Hepatocyte (in vitro differentiated cells): ENCODE data around the gene SLC6A8. TPM values are rescaled to one million over a fixed set of nuclear protein-coding genes. Genes with fewer than 3 reads are reported as not detected.
"Not testable (repeated sequence)": the region's sequence is repeated elsewhere in the genome, so short reads cannot be mapped to it uniquely, and the experiment has no call there.

Experiments
- DNase-seq: peaks from one replicate; pipeline ENCODE4 v3.0.0-alpha.2; 2016; ENCODE audit warnings: low spot score
- H2AFZ ChIP-seq: fragments of 200-600 bp; sonication (generic); 2 replicates; pipeline ENCODE4 v1.6.0; 2016; ENCODE audit warnings: antibody characterized with exemption, mild to moderate bottlenecking
- H3K27ac ChIP-seq: fragments of 200-600 bp; sonication (generic); 2 replicates; pipeline ENCODE4 v1.5.1; 2016; ENCODE audit warnings: mild to moderate bottlenecking
- H3K27me3 ChIP-seq: fragments of 200-600 bp; sonication (generic); 2 replicates; pipeline ENCODE4 v1.6.1; 2016
- H3K36me3 ChIP-seq: fragments of 200-600 bp; sonication (generic); replicated peaks from 2 replicates; pipeline ENCODE4 v1.5.1; 2016; ENCODE audit warnings: low read depth; ENCODE audit not compliant: insufficient read depth
- H3K4me1 ChIP-seq: fragments of 200-600 bp; sonication (generic); 2 replicates; pipeline ENCODE4 v1.5.1; 2016; ENCODE audit warnings: mild to moderate bottlenecking, moderate library complexity; ENCODE audit not compliant: insufficient read depth
- H3K4me2 ChIP-seq: fragments of 200-600 bp; sonication (generic); 2 replicates; pipeline ENCODE4 v1.6.0; 2016
- H3K4me3 ChIP-seq: fragments of 200-600 bp; sonication (generic); 2 replicates; pipeline ENCODE4 v1.5.1; 2016; ENCODE audit warnings: mild to moderate bottlenecking
- H3K79me2 ChIP-seq: fragments of 200-600 bp; sonication (generic); 2 replicates; pipeline ENCODE4 v1.6.0; 2017; ENCODE audit warnings: mild to moderate bottlenecking
- H3K9me2 ChIP-seq: fragments of 200-600 bp; sonication (generic); replicated peaks from 2 replicates; pipeline ENCODE4 v1.6.0; 2017; ENCODE audit warnings: mild to moderate bottlenecking; ENCODE audit not compliant: insufficient read depth
- H3K9me3 ChIP-seq: fragments of 200-600 bp; sonication (generic); 2 replicates; pipeline ENCODE4 v1.5.1; 2016; ENCODE audit warnings: low read depth, mild to moderate bottlenecking
- H4K20me1 ChIP-seq: fragments of 200-600 bp; sonication (generic); 2 replicates; pipeline ENCODE4 v1.6.0; 2016; ENCODE audit warnings: mild to moderate bottlenecking; ENCODE audit not compliant: insufficient read depth, poor library complexity, severe bottlenecking
- EZH2 ChIP-seq: fragments of 200-600 bp; sonication (generic); IDR thresholded peaks from 2 replicates; pipeline ENCODE4 v1.6.1; 2016; ENCODE audit warnings: antibody characterized with exemption, mild to moderate bottlenecking, borderline replicate concordance
- EZH2phosphoT487 ChIP-seq: fragments of 200-600 bp; sonication (generic); IDR thresholded peaks from one replicate; pipeline ENCODE4 v1.6.1; 2018; ENCODE audit warnings: antibody characterized with exemption, mild to moderate bottlenecking, low read depth, moderate library complexity; ENCODE audit not compliant: unreplicated experiment, severe bottlenecking
- WGBS: methylation state at CpG from one replicate; pipeline ENCODE4 v1.1.6; 2016; ENCODE audit warnings: low lambda C conversion rate; ENCODE audit errors: missing lambda C conversion rate; 5-methylcytosine and 5-hydroxymethylcytosine counted together
- polyA plus RNA-seq: library from polyadenylated mRNA; unstranded; fragments of >200 nt; fragmentation: Nextera tagmentation; extraction: Ambion mirVana; gene quantifications from 2 replicates; pipeline ENCODE4 v1.2.1, GENCODE V29; 2016
- total RNA-seq: library from RNA; depleted of rRNA; stranded (reverse); fragments of >200 nt; gene quantifications from 2 replicates; pipeline ENCODE4 v1.2.3, GENCODE V29; 2014
- TF ChIP-seq, protein P1 (sequence below): fragments of 200-600 bp; sonication (generic); IDR thresholded peaks from 2 replicates; pipeline ENCODE4 v1.5.1; 2016; ENCODE audit warnings: antibody characterized with exemption, mild to moderate bottlenecking; ENCODE audit not compliant: poor library complexity

The SLC6A8 gene
- total and polyA plus RNA-seq, 2 experiments from 2014 or later = 28.4 to 36.7 TPM

DNA sequence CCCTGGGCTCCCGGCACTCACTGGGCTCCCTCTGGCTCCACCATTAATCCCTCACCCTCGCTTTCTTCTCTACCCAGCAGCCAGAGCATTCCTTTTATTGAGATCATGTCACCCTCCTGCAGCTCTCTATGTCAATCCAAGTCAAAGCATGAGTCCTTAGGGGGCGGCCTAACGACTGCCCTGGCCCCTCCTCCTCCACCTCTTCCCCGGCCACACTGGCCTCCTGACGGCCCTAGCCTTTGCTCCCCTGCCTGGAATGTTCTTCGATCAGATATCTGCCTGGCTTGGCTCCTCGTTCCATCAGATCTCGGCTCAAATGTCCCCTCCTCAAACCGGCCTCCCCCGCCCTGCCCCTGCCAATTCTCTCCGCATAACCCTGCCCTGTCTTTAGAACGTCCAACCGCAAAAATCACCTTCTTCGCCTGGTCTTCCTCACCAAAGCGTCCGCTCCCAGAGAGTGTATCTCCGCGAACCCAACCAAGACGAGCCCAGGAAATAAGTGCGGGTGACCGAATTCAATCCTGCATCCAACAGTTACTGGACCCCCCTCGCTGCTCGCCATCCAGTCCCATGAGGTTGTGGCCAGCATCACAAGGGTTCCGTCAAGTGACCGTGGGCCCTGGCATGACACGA is 13.4 kb upstream of the SLC6A8 start:
- WGBS = 76% methylated on average over 27 of the region's 27 CpGs
- no peak for TF ChIP-seq EZH2
- no peak for TF ChIP-seq EZH2phosphoT487
- TF ChIP-seq, protein P1, sequence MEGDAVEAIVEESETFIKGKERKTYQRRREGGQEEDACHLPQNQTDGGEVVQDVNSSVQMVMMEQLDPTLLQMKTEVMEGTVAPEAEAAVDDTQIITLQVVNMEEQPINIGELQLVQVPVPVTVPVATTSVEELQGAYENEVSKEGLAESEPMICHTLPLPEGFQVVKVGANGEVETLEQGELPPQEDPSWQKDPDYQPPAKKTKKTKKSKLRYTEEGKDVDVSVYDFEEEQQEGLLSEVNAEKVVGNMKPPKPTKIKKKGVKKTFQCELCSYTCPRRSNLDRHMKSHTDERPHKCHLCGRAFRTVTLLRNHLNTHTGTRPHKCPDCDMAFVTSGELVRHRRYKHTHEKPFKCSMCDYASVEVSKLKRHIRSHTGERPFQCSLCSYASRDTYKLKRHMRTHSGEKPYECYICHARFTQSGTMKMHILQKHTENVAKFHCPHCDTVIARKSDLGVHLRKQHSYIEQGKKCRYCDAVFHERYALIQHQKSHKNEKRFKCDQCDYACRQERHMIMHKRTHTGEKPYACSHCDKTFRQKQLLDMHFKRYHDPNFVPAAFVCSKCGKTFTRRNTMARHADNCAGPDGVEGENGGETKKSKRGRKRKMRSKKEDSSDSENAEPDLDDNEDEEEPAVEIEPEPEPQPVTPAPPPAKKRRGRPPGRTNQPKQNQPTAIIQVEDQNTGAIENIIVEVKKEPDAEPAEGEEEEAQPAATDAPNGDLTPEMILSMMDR = no peak
- no peak overlapping the region for H3K4me2 ChIP-seq
- H3K9me2 ChIP-seq = no peaks in the 10 kb centered on the region
- H3K9me3 ChIP-seq = no peaks in the 10 kb centered on the region
- no peaks in the 10 kb centered on the region for H4K20me1 ChIP-seq
- no peak overlapping the region for H2AFZ ChIP-seq
- no peak overlapping the region for H3K27ac ChIP-seq
- no peak overlapping the region for H3K4me3 ChIP-seq
- no peaks in the 10 kb centered on the region for H3K79me2 ChIP-seq
- H3K27me3 ChIP-seq = peaks cover 4% of the 10 kb centered on the region
- no peak for DNase-seq
- no peaks in the 10 kb centered on the region for H3K36me3 ChIP-seq
- no peaks in the 10 kb centered on the region for H3K4me1 ChIP-seq

- Histone ChIP-seq H3K9me2 (no peaks in the 10 kb centered on the region), H3K79me2 (no peaks in the 10 kb centered on the region), H2AFZ (no peak overlapping the region), H3K4me2 (no peak overlapping the region), H3K4me3 (no peak overlapping the region), H4K20me1 (no peaks in the 10 kb centered on the region), H3K27me3 (no peaks in the 10 kb centered on the region), H3K4me1 (peaks cover 7% of the 10 kb centered on the region), H3K27ac (no peak overlapping the region), H3K9me3 (no peaks in the 10 kb centered on the region), H3K36me3 (no peaks in the 10 kb centered on the region)
- DNase-seq = no peak
- 78% methylated on average over 12 of the region's 12 CpGs for WGBS
- TF ChIP-seq EZH2 = no peak
- TF ChIP-seq, protein P1 = no peak
- no peak for TF ChIP-seq EZH2phosphoT487
These were observed 6.6 kb upstream of the SLC6A8 start for GRCh38 chrX:153681175-153681574.

- H3K27me3 ChIP-seq, H3K9me3 ChIP-seq, H3K36me3 ChIP-seq, H3K4me1 ChIP-seq, H2AFZ ChIP-seq, H4K20me1 ChIP-seq, DNase-seq, H3K79me2 ChIP-seq, H3K9me2 ChIP-seq, H3K4me3 ChIP-seq, H3K4me2 ChIP-seq: not testable (repeated sequence)
- 94% methylated on average over 8 of the region's 8 CpGs for WGBS
- peak overlapping the region; percentile 55 for H3K27ac ChIP-seq
These were observed 4.2 kb upstream of the SLC6A8 start for GRCh38 chrX:153683486-153683885.

DNA sequence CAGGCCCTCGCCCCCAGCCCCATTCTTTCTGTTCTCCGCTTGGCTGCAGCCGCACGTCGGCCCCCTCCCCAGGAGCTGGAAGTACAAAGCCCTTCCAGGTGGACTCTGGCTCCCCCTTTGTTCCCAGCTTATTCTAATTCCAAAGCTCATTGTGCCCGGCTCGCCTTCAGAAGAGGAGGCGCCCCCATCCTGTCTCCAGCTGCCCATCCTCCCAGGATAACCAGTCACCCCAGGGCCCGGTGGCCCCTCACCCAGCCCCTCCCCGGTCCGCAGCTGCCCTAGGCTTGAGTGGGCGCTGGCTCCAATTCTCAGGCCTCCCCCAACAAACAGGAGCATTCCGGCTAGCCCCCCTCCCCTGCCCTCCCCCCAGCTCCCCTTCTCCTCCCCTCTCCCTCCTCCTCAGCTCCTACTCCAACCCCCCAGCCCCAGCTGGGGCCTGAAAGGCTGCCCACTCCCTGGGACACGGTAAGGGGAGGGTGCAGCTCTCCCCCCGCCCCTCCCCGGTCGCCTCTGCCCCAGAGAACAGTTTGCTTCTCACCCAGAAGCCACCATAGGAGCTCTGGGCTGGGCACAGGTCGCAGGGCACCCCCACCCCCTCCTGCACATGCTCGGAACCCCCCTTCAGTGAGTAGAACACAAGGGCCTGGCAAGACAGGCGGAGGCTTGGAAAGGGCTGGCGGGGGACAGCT is 3.1 kb upstream of the SLC6A8 start:
- peak overlapping the region; percentile 76 for H3K27ac ChIP-seq
- peaks cover 10% of the 10 kb centered on the region for H3K4me1 ChIP-seq

More for the DNA sequence above, 3.1 kb upstream of the SLC6A8 start:
- no peaks in the 10 kb centered on the region for H3K36me3 ChIP-seq
- no peaks in the 10 kb centered on the region for H3K9me3 ChIP-seq
- TF ChIP-seq EZH2 (no peak), EZH2phosphoT487 (no peak)
- TF ChIP-seq, protein P1 = no peak
- H4K20me1 ChIP-seq = peaks cover 2% of the 10 kb centered on the region
- no peak overlapping the region for H3K4me3 ChIP-seq
- WGBS = 48% methylated on average over 11 of the region's 21 CpGs
- no peak overlapping the region for H2AFZ ChIP-seq
- peak overlapping the region; percentile 56 for H3K4me2 ChIP-seq
- no peaks in the 10 kb centered on the region for H3K9me2 ChIP-seq
- H3K27me3 ChIP-seq = no peaks in the 10 kb centered on the region
- H3K79me2 ChIP-seq = no peaks in the 10 kb centered on the region
- DNase-seq = no peak
